Medulla oblongata (tissue), 1 donor: ENCODE measurements around the gene PCDHB1.
A peak's percentile ranks its signal among the peaks of the same experiment; 100 is the strongest.

ENCODE experiments used
- DNase-seq: peaks from one replicate; pipeline ENCODE4 v3.0.0-alpha.2; 2015; ENCODE audit errors: extremely low spot score

The PCDHB1 gene, protein sequence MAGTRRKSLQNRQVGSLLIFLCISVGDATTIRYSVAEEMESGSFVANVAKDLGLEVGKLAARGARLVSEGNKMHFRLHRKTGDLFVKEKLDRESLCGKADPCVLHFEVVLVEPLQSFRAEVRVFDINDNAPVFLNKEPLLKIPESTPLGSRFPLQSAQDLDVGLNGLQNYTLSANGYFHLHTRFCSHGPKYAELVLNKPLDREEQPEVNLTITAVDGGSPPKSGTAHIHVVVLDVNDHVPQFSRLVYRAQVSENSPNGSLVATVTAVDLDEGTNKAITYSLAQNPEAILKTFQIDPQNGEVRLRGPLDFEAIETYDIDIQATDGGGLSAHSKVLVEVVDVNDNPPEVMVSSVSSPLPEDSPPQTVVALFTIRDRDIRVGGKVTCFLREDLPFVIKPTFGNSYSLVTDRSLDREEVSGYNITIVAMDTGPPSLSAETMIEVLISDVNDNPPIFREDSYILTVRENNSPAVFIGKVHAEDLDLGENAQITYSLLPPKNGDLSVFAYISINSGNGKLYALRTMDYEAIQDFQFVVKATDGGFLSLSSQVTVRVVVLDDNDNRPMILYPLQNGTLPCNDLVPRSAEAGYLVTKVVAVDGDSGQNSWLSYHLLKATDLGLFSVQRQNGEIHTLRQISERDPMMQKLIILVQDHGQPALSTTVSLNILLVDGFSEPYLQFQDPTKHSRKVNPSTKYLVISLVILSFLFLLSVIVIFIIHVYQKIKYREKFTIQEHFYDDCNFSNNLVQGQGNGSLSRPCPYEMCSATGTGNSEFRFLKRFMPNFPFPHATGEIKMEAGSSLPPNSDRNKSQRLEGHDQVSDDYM

GRCh38 chr5:141050622-141051520 is at the start of gene PCDHB1:
PCDHB1 (plus strand) TSS chr5:141051374; CDS start chr5:141051471, 97 bp downstream.
- no peak for DNase-seq

- DNase-seq, result no peak
Measured at GRCh38 chr5:141001446-141001843, 49.7 kb upstream of the PCDHB1 start.

DNA sequence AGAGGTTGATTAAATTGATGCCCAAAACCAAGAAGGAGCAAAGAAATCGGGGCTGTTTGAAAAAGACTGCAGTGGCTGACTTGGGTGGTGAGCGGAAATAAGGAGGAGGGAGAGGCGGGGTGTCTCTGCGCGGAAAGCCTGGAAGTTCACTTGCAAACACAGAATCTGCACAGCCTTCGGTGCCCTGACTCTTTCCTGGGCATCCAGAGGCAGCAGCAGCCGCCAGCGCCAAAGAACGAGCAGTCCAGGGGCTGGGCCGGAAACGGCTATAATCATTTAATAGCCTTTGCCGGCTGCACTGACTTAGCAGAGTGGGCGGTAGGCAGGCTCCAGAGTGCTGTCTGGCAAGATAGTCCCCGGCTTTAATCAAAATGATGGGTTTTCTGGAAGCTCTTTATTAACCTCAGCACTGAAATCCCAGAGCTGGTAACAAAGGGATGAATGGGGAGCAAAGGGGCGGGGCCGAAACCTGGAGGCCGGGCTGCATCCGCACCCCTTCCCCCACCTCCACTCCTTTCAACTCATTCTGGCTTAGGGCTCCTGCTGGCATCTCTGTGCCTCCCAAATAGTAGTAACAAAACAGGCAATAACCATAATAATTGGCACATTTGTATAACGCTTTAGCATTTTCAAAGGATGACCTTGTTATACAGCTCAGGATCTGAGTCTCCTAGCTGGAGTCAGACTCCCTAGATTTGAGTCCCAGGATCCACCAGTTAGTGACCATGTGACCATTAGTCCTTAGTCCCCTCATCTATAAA is 49.1 kb upstream of the PCDHB1 start:
- peak; percentile 10 for DNase-seq

DNA sequence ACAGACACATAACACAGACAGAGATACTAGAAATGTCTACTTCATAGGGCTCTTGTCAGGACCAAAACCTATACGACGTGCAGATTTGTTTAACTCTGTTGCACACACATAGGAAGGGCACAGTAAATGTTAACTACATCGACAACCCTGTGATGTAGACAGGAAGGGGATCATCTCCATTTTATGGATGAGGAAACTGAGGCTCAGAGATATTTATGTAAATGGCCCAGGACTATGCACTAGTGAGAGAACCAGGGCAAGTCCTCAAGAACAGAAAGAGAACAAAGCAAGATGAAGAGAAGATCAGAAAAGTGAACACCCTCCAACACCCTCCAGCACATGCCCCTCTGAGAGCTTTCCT is 48.6 kb upstream of the PCDHB1 start:
- no peak for DNase-seq

GRCh38 chr5:141003031-141003430 is 48.1 kb upstream of the PCDHB1 start:
- no peak for DNase-seq

DNA sequence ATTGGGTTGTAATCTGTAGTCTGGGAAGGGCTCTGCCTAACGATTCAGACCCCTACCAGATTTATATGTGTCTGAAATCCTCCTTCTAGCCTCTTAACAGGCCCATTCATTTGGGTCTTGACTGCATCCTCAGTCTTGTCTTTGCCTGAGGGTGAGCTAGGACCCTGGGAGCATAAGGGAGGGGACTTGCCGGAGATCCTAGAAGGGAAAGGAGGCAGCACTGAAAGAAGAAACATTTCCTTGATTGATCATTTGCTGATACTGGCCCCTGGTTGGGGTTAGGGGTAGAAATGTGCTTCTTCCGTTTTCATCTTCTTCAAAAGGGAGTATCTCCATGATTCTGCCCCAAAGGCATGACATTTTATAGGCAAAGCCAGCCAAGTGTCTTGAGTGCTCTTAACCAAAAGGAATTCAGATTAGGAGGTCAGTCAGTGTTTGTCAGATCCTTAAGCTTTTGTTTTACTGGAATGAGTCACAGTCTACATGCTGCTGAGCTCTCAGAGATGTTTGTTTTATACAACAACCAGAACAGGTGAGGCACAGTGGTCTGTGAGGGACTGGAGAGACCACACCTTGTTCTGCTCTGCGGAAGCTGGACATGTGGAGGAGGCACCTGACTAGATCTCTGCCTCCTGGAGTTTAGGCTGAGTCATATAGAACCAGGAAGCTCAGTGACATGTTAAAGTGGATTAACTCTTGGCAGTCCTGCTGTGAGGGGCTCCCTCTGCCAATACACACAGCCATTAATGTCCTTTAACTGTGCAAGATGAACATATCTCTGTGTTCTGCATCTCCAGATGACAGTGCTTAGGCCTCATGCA is 47.2 kb upstream of the PCDHB1 start:
- DNase-seq, result no peak

DNA sequence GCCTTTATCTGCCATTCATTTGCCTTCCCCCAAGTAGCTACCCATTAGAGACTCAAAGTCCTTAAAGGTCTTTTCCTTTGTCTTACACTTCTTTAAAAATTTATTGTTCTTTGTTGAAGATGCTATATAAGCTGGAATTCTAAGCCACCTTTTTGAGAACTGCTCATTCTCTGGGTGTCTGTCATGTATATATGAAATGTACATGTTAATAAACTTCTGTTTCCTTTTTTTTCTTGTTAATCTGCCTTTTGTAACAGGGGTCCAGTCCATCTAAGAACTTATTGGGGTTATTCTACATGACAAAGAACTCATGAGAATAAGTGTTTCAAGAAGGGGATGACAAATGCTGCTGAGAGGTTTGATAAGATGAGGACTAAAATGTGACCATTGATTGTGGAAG is 43.4 kb upstream of the PCDHB1 start:
- DNase-seq, result no peak

GRCh38 chr5:141010047-141010793 is 41.0 kb upstream of the PCDHB1 start:
- DNase-seq, result no peak

- no peak for DNase-seq
Measured at GRCh38 chr5:141017943-141018342, 33.2 kb upstream of the PCDHB1 start.

DNA sequence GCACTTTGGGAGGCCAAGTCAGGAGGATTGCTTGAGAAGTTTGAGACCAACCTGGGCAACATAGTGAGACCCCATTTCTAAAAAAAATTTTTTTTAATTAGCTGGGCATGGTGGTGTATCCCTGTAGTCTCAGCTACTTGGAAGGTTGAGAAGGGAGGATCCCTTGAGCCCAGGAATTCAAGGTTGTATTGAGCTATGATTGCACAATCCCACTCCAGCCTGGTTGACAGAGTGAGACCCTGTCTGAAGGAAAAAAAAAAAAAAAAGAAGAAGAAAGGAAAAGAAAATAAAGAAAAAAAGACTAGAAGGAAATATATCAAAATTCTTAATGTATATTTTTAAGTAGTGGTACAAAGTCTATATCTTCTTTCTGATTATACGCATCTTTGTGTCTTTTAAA is 28.8 kb upstream of the PCDHB1 start:
- DNase-seq, result no peak

- DNase-seq, result no peak
Measured at GRCh38 chr5:141031006-141031405, 20.2 kb upstream of the PCDHB1 start.

DNA sequence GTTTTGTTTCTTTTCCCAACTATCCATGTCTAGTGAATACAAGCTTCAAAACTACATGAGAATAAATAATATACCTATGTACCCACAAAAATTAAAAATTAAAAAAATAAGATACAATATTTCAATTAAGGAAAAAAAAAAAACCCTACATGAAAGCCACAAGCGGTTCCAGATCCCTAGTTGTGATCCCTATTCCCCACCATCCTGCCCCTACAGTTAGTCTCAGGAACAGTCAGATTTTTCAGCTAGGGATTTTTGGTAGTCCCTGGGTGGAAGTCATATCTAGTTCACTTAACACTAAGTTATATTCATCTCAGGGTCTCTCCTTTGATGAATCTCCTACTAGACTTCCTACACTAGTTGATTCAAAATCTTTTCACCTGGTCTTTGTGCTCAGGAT is 18.5 kb upstream of the PCDHB1 start:
- DNase-seq, result no peak

GRCh38 chr5:141039061-141039460 is 12.1 kb upstream of the PCDHB1 start:
- DNase-seq, result no peak

- peak; percentile 5 for DNase-seq
Measured at GRCh38 chr5:141039517-141039916, 11.7 kb upstream of the PCDHB1 start.

GRCh38 chr5:141040093-141040770 is 10.9 kb upstream of the PCDHB1 start:
- peak; percentile 83 for DNase-seq

- peak; percentile 98 for DNase-seq
Measured at GRCh38 chr5:141040771-141041426, 10.3 kb upstream of the PCDHB1 start.

GRCh38 chr5:141041427-141041785 is 9.8 kb upstream of the PCDHB1 start:
- no peak for DNase-seq

DNA sequence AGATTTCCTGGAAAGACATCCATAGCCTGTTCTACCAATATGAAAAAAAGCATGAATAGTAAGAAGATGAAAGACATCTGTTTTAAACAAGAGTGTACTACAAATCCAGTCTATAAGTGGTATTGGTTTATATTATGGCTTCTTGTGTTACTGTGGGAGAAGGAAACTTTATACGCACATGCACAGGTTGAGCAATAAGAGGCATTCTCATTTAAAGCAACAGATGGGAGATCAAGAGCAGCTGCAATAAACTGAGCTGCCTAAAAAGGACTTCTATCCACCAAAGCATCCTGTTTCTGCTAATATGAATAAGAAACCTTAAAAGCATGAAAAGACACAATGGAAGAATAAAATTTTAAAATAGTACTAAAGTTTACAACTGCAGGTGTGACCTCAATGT is 8.6 kb upstream of the PCDHB1 start:
- DNase-seq, result no peak

DNA sequence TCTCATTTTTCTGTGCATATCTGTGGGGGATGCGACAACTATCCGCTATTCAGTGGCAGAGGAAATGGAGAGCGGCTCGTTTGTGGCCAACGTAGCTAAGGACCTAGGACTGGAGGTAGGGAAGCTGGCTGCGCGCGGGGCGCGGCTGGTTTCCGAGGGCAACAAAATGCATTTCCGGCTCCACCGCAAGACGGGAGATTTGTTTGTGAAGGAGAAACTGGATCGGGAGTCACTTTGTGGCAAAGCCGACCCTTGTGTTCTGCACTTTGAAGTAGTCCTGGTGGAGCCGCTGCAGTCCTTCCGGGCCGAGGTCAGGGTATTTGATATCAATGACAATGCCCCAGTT is 320 bp downstream of the PCDHB1 start:
- no peak for DNase-seq
